Hematopoietic multipotent progenitor cell treated with erythropoietin and hydrocortisone succinate and interleukin-3 and kit ligand, for 6 days (in vitro differentiated cells): ENCODE data around the gene PLXNA3.

Experiments used
- DNase-seq: peaks from one replicate; pipeline ENCODE4 v3.0.0-alpha.2; 2015

The PLXNA3 gene

GRCh38 chrX:154460326-154460725 is 2.2 kb downstream of the PLXNA3 start:
- no peak for DNase-seq

GRCh38 chrX:154462396-154462795 is 4.3 kb downstream of the PLXNA3 start:
- DNase-seq: no peak

- no peak for DNase-seq
These were observed 5.6 kb downstream of the PLXNA3 start for GRCh38 chrX:154463611-154464220.

GRCh38 chrX:154464806-154465365 is 6.8 kb downstream of the PLXNA3 start:
- no peak for DNase-seq

- DNase-seq: no peak
These were observed 7.5 kb downstream of the PLXNA3 start for GRCh38 chrX:154465601-154466000.

- no peak for DNase-seq
These were observed 8.0 kb downstream of the PLXNA3 start for GRCh38 chrX:154466036-154466435.

GRCh38 chrX:154466907-154467306 is 8.8 kb downstream of the PLXNA3 start:
- DNase-seq: no peak

GRCh38 chrX:154467556-154467955 is 9.5 kb downstream of the PLXNA3 start:
- no peak for DNase-seq

GRCh38 chrX:154468217-154468616 is 10.1 kb downstream of the PLXNA3 start:
- DNase-seq: no peak

GRCh38 chrX:154469114-154469513 is 11.0 kb downstream of the PLXNA3 start:
- no peak for DNase-seq

- no peak for DNase-seq
These were observed 11.8 kb downstream of the PLXNA3 start for GRCh38 chrX:154469880-154470279.

GRCh38 chrX:154470434-154470833 is 12.4 kb downstream of the PLXNA3 start:
- DNase-seq: no peak

- DNase-seq: no peak
These were observed 13.0 kb downstream of the PLXNA3 start for GRCh38 chrX:154470914-154471568.

- no peak for DNase-seq
These were observed 14.0 kb downstream of the PLXNA3 start for GRCh38 chrX:154471839-154472684.

GRCh38 chrX:154472685-154473632 is 14.9 kb downstream of the PLXNA3 start:
- DNase-seq: peak; percentile 75

- DNase-seq: no peak
These were observed 15.6 kb downstream of the PLXNA3 start for GRCh38 chrX:154473683-154474082.

GRCh38 chrX:154476821-154477220 is 18.7 kb downstream of the PLXNA3 start:
- DNase-seq: no peak

- no peak for DNase-seq
These were observed 19.9 kb downstream of the PLXNA3 start for GRCh38 chrX:154477891-154478477.

GRCh38 chrX:154478728-154479622 is 20.9 kb downstream of the PLXNA3 start, which contains the start of gene LAGE3:
Gene LAGE3 (minus strand): TSS chrX:154479281. CDS start chrX:154478915, 366 bp downstream.
- peak; percentile 92 for DNase-seq

- no peak for DNase-seq
These were observed 23.1 kb downstream of the PLXNA3 start for GRCh38 chrX:154481195-154481594.
